GM18508 (cell line): ENCODE measurements around the gene CDC42BPB.

Experiments
- ATAC-seq: cut with Tn5 transposase; IDR thresholded peaks from one replicate; pipeline ENCODE4 v1.9.1; 2021; ENCODE audit warnings: moderate number of reproducible peaks; ENCODE audit not compliant: insufficient read depth, unreplicated experiment

Gene CDC42BPB

GRCh38 chr14:103000291-103000921 is 56.9 kb downstream of the CDC42BPB start:
- ATAC-seq, result no peak

GRCh38 chr14:102999227-102999895 is 58.0 kb downstream of the CDC42BPB start:
- ATAC-seq, result no peak

GRCh38 chr14:102998393-102998792 is 59.0 kb downstream of the CDC42BPB start:
- ATAC-seq, result no peak

- no peak for ATAC-seq
Observed at GRCh38 chr14:102996941-102997340, 60.4 kb downstream of the CDC42BPB start.

GRCh38 chr14:102994689-102995088 is 62.7 kb downstream of the CDC42BPB start:
- no peak for ATAC-seq

DNA sequence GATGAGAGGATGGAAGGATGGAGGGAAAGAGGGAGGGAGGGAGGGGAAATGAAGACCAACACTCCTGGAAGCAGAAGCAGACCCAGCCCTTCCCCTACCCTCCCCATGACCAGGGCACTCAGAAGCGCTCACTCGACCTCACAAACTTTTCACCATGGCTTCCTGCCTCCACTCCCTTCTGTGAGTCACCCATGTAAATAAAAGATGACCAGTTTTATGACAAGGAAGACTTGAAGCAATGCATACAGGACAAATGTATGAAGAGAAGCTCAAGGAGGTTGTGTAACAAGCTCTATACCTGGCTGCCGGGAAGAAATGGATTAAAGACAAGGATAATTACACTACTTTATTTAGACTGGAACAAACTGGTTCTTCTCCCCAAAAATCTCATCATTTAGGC is 63.8 kb downstream of the CDC42BPB start:
- no peak for ATAC-seq

- ATAC-seq, result no peak
Observed at GRCh38 chr14:102991376-102991775, 66.0 kb downstream of the CDC42BPB start.

DNA sequence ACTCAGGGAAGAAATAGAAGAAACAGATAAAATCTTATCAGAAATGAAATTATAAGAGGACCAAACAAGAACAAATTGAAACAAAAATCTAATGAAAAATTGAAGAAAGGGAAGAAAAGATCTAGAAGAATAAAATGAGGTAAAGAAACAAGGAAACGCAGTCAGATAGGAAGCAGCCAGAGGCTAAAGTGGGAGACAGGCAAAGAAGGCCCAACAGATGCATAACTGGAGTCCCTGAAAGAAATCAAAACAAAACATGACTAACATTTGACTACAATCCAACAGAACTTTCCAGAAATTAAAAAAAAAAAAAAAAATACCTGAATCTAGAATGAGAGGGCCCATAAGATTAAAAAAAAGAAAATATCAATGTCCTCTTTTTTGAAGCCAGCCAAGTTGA is 69.3 kb downstream of the CDC42BPB start:
- ATAC-seq, result no peak

GRCh38 chr14:102986810-102987579 is 70.4 kb downstream of the CDC42BPB start:
- ATAC-seq, result no peak

- ATAC-seq, result no peak
Observed at GRCh38 chr14:102985665-102986064, 71.7 kb downstream of the CDC42BPB start.

DNA sequence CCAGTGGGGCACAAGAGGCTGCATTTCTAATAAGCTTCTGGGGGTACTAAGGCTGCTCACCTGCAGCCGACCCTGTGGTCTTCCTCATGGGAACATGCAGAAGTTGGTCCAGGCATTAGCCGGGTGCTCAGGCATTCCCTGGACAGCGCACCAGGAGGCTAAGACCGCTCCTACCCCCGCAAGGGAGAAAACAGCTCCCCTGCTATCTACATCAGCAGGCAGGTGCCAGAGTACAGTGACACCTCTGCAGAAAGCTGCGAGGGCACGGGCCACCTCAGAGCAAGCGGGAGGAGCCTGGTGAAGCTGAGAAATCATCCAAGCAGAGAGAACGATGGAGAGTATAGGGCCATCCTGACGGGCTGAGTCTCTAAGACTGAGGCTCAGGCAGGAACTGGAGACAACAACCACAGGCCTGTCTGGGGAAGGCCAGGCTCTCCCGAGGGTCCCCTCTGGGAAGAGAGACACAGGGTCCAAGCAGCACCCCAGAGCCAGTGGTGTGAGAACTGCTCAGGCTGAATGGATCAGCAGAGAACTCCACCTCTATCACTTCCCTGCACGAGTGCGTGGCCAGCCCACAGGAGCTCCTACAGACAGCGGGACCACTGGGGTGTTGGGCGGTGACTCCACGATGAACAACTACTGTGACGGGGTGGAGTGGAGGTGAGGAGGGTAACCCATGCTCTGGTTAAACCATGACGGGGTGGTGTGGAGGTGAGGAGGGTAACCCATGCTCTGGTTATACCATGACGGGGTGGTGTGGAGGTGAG is 72.8 kb downstream of the CDC42BPB start:
- ATAC-seq, result no peak

DNA sequence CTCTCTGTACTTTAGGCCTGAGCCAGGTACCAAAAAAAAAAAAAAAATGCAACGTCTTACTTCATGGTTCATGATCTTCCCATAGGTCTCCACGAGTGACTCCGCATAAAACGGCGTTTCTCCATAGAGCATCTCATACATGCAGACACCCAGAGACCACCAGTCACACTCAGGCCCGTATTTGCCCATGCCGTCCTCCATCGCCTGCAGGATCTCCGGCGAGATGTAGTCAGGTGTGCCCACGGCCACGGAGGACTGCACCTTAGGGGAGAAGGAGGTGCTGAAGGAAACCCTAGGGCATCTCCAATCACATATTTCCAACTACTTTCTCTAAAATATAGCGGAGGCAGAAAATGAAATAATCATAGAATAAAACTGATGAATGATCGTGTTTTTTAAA is 73.9 kb downstream of the CDC42BPB start:
- no peak for ATAC-seq

DNA sequence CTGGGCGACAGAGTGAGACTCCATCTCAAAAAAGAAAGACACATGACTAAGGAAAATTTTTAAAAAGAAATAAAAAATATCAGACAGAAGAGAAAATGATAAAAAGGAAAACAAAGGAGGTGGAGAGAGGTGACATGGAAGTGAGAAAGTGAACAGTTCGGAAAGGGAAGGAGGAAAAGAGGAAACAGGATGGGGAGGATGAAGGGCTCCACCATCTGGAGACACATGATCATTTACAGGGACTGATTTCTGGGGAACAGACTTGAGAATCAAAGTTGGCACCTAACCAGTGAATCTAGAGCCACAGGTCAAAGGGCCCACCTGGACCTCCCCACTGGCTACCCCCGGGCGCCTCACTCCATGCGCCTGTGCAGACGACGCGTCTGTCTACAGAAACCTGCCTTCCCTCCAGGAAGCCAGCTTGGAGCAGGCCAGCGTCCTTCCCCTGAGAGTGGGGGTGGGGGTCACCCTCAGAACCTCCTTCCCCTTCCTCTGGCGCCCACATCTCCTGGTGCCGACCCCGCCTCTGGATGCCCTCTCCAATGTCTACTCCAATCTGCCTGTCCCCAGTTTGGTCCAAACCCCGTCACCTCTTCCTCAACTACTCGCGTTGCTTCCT is 74.4 kb downstream of the CDC42BPB start:
- ATAC-seq, result no peak

DNA sequence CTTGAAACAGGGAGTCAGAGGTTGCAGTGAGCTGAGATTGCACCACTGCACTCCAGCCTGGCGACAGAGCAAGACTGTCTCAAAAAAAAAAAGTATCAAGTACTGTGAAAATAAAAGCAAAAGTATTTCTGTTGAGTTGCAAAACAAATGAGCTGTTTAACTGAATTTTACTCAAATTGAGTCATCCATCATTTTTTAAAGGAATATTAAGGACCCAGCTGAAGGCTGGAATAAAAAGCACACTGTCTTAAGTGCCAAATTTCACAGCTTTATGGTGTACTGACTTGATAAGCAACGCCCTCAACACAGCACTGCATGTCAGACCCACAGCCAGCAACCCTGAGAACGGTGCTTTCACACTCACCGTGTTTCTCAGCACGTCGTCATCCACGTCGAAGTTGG is 76.9 kb downstream of the CDC42BPB start:
- no peak for ATAC-seq

GRCh38 chr14:102979406-102979805 is 77.9 kb downstream of the CDC42BPB start:
- ATAC-seq, result no peak

- ATAC-seq, result no peak
Observed at GRCh38 chr14:102977475-102977874, 79.9 kb downstream of the CDC42BPB start.

DNA sequence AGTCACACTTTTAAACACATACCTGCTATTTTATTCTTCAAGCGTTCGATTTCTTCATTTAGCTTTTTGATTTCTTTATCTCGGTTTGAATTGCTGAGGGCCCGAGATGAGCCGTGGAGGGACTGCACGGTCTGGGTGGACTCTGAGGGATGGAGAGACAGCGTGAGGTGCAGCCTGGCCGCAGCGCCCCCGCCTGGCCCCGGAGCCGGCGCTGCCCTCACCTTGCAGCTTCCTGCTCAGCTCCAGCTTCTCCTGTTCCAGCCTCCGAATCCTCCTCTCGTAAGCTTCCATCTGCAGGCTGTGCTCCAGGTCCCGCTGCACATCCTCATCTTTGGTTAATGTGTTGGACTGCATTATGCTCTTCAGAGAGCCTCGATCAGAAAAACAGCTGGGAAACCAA is 81.7 kb downstream of the CDC42BPB start:
- ATAC-seq, result no peak

DNA sequence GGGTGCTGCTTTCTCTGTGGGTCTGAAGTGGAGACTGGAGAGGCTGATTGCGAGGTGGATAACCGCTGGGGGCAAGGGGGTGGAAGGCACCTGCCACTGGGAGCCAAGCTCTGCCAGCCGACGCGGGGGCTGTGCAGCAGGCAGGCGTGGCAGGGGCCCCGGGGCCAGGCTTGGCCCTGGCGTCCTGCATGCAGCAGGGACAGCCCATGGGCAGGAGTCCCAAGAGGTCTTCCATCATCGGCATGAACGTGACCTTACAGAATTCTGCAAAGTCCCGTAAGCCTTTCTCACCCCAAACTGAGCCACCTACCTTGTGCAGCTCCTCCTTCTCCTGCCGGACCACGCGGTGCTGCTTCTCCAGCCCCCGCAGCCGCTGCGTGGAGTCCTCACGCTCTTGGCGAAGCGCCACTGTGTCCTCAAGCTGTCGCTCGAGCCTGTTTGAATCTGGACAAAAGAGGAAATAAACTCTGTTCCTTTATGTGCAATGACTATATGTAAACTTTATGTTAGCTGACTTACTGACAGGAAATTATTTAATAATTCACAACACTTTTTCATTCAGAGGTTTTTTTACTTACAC is 83.6 kb downstream of the CDC42BPB start:
- ATAC-seq, result no peak

DNA sequence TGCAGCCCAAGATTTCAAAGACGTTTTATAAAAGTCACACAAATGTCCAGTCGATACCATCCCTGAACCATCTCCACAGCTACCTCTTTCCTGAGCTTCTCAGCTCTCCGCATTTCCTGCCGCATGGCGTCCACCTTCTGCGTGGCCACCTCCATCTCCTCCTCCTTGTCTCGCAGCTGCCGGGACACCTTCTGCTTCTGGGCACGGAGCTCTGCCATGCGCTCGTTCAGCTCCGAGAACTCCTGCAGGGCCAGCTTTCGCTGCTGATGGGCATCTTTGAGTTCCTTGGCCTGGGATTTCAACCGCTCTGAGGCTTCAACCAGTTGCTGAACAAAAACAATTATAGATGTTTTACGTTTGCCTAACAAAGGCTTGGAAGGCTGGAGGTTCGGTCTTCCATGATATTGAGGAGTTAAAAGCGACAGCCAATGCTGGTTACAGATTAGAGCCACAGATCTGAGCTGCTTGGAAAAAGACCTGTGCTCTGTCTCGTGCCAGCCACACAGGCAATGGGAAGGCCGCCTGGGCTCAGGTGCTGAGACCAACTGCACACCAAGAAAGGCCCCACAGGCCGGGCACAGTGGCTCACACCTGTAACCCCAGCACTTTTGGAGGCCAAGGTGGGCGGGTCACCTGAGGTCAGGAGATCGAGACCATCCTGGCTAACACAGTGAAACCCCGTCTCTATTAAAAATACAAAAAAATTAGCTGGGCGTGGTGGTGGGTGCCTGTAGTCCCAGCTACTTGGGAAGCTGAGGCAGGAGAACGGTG is 85.3 kb downstream of the CDC42BPB start:
- no peak for ATAC-seq
